ENCODE data around the gene BMF. TPM values are rescaled to one million over a fixed set of nuclear protein-coding genes. Genes with fewer than 3 reads are reported as not detected.

Gene BMF
- total RNA-seq, 2 experiments from 2014 or later: 4.8 to 11.1 TPM

GRCh38 chr15:40095371-40096093 is 13.1 kb downstream of the BMF start:
- Histone ChIP-seq H3K9me3 (ENCODE audit: low read length) (no peaks in the 10 kb centered on the region), H3K4me3 (ENCODE audit: low read depth, low read length, poor library complexity, severe bottlenecking) (peak overlapping the region; percentile 34), H3K4me1 (ENCODE audit: insufficient read depth, low read length, poor library complexity, severe bottlenecking) (peaks cover 90% of the 10 kb centered on the region), H3K79me2 (ENCODE audit: insufficient read depth, low read depth, low read length) (no peaks in the 10 kb centered on the region), H3K36me3 (ENCODE audit: insufficient read depth, low read length) (no peaks in the 10 kb centered on the region), H3K27ac (ENCODE audit: low read depth, low read length, poor library complexity, severe bottlenecking) (peak overlapping the region; percentile 85), H3K9me2 (ENCODE audit: insufficient read depth, low read length) (no peaks in the 10 kb centered on the region), H3K4me2 (ENCODE audit: low read length) (peak overlapping the region; percentile 75), H4K20me1 (ENCODE audit: insufficient read depth, low read length) (no peaks in the 10 kb centered on the region), H2AFZ (ENCODE audit: low read length) (peak overlapping the region; percentile 85; the same call in 1 of the 2 replicates)
- DNase-seq (ENCODE audit: low spot score): no peak
- BruUV-seq (replicated peaks): no TSS peak
- TF ChIP-seq CTCF (conservative IDR thresholded peaks at IDR 0.05; ENCODE audit: low read length): no peak
- no peak for TF ChIP-seq EZH2phosphoT487 (IDR thresholded peaks at IDR 0.05; ENCODE audit: borderline replicate concordance, low read depth, low read length)
- ChIA-PET POLR2A (interaction anchor here (0.9 to 12.3 kb wide), 13 partner anchors 9 to 66 kb away, joined by 3 to 146 read pairs (median 10); partner anchors contain the start of genes BMF and BUB1B), CTCF (ENCODE audit: unreplicated experiment) (interaction anchor here (1.9 to 4.9 kb wide), 3 partner anchors 10 to 40 kb away, joined by 7 to 24 read pairs (median 19); no protein-coding TSS in a partner anchor)
- intact Hi-C loops (cut with micrococcal nuclease; ENCODE audit: unreplicated experiment): loop anchor here (5.0 kb wide), 1 partner anchor 122 kb away; no protein-coding TSS in a partner anchor

- Histone ChIP-seq H3K36me3 (ENCODE audit: insufficient read depth, low read length) (no peaks in the 10 kb centered on the region), H3K79me2 (ENCODE audit: insufficient read depth, low read depth, low read length) (no peaks in the 10 kb centered on the region), H3K4me3 (ENCODE audit: low read depth, low read length, poor library complexity, severe bottlenecking) (no peak overlapping the region), H3K27ac (ENCODE audit: low read depth, low read length, poor library complexity, severe bottlenecking) (peak overlapping the region; percentile 40), H3K9me2 (ENCODE audit: insufficient read depth, low read length) (no peaks in the 10 kb centered on the region), H4K20me1 (ENCODE audit: insufficient read depth, low read length) (no peaks in the 10 kb centered on the region), H3K4me2 (ENCODE audit: low read length) (peak overlapping the region; percentile 64), H2AFZ (ENCODE audit: low read length) (no peak overlapping the region), H3K4me1 (ENCODE audit: insufficient read depth, low read length, poor library complexity, severe bottlenecking) (peaks cover 81% of the 10 kb centered on the region), H3K9me3 (ENCODE audit: low read length) (no peaks in the 10 kb centered on the region)
- TF ChIP-seq EZH2phosphoT487 (IDR thresholded peaks at IDR 0.05; ENCODE audit: borderline replicate concordance, low read depth, low read length) (no peak), CTCF (conservative IDR thresholded peaks at IDR 0.05; ENCODE audit: low read length) (no peak)
- POLR2A ChIA-PET: interaction anchor here (1.7 to 2.7 kb wide), 2 partner anchors 12 to 65 kb away, joined by 4 to 15 read pairs; no protein-coding TSS in a partner anchor
- intact Hi-C loops (cut with micrococcal nuclease; ENCODE audit: unreplicated experiment): no loop called here
- no TSS peak for BruUV-seq (replicated peaks)
- CTCF ChIA-PET (ENCODE audit: unreplicated experiment): interaction anchor here (0.9 kb wide), 1 partner anchor 11 kb away, joined by 7 read pairs; no protein-coding TSS in a partner anchor
- no peak for DNase-seq (ENCODE audit: low spot score)
Measured at GRCh38 chr15:40094156-40094555, 14.5 kb downstream of the BMF start.
